Neural cell (in vitro differentiated cells): ENCODE measurements around the gene UBE3B.

Experiments
- EZH2 ChIP-seq: fragments of 200-600, 300-800 bp; shearing (Covaris generic), sonication (generic); IDR thresholded peaks from 2 replicates; pipeline ENCODE4 v1.6.1; 2014; ENCODE audit warnings: antibody characterized with exemption, low read length, borderline replicate concordance, mild to moderate bottlenecking; ENCODE audit not compliant: insufficient read depth, poor library complexity, severe bottlenecking
- MXI1 ChIP-seq: fragments of 450-650 bp; conservative IDR thresholded peaks from 2 replicates; pipeline ENCODE4 v1.6.1; 2014; ENCODE audit warnings: antibody characterized with exemption, mild to moderate bottlenecking; ENCODE audit not compliant: poor library complexity, severe bottlenecking
- RAD21 ChIP-seq: fragments of 450-650 bp; conservative IDR thresholded peaks from 2 replicates; pipeline ENCODE4 v1.6.1; 2014; ENCODE audit warnings: antibody characterized with exemption, mild to moderate bottlenecking, moderate library complexity
- SMC3 ChIP-seq: fragments of 450-650 bp; conservative IDR thresholded peaks from 2 replicates; pipeline ENCODE4 v1.6.1; 2014; ENCODE audit warnings: antibody characterized with exemption, mild to moderate bottlenecking, moderate library complexity; ENCODE audit not compliant: poor library complexity
- TF ChIP-seq, protein P1 (sequence below): fragments of 450-650 bp; IDR thresholded peaks from 2 replicates; pipeline ENCODE4 v1.5.1; 2014; ENCODE audit warnings: antibody characterized with exemption, mild to moderate bottlenecking, moderate library complexity; ENCODE audit not compliant: poor library complexity, severe bottlenecking
- TF ChIP-seq, protein P2 (sequence below): IDR thresholded peaks from 2 replicates; pipeline ENCODE4 v1.6.1; 2012; ENCODE audit warnings: borderline replicate concordance

DNA sequence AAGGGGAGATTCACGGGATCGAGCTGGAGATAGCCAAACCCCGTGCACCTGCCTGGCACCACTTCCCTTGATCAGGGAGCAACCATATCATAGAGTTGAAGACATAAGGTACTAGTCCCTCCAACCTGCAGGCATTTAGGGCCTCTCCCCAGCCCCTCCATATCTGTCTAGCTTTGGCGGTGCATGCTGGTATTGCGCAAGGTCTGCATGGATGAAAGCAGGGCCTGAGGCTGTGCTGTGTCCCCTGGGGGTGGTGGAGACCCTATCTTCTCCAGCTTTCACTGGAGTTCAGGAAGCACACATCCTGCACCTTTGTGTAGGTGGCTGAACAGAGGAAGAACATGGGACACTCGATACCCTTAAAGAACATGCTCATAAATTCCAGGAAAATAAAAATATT lies 47.2 kb upstream of the UBE3B start:
- TF ChIP-seq, protein P1, sequence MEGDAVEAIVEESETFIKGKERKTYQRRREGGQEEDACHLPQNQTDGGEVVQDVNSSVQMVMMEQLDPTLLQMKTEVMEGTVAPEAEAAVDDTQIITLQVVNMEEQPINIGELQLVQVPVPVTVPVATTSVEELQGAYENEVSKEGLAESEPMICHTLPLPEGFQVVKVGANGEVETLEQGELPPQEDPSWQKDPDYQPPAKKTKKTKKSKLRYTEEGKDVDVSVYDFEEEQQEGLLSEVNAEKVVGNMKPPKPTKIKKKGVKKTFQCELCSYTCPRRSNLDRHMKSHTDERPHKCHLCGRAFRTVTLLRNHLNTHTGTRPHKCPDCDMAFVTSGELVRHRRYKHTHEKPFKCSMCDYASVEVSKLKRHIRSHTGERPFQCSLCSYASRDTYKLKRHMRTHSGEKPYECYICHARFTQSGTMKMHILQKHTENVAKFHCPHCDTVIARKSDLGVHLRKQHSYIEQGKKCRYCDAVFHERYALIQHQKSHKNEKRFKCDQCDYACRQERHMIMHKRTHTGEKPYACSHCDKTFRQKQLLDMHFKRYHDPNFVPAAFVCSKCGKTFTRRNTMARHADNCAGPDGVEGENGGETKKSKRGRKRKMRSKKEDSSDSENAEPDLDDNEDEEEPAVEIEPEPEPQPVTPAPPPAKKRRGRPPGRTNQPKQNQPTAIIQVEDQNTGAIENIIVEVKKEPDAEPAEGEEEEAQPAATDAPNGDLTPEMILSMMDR = no peak
- TF ChIP-seq MXI1 (no peak), SMC3 (no peak), EZH2 (no peak), RAD21 (no peak)
- TF ChIP-seq, protein P2, sequence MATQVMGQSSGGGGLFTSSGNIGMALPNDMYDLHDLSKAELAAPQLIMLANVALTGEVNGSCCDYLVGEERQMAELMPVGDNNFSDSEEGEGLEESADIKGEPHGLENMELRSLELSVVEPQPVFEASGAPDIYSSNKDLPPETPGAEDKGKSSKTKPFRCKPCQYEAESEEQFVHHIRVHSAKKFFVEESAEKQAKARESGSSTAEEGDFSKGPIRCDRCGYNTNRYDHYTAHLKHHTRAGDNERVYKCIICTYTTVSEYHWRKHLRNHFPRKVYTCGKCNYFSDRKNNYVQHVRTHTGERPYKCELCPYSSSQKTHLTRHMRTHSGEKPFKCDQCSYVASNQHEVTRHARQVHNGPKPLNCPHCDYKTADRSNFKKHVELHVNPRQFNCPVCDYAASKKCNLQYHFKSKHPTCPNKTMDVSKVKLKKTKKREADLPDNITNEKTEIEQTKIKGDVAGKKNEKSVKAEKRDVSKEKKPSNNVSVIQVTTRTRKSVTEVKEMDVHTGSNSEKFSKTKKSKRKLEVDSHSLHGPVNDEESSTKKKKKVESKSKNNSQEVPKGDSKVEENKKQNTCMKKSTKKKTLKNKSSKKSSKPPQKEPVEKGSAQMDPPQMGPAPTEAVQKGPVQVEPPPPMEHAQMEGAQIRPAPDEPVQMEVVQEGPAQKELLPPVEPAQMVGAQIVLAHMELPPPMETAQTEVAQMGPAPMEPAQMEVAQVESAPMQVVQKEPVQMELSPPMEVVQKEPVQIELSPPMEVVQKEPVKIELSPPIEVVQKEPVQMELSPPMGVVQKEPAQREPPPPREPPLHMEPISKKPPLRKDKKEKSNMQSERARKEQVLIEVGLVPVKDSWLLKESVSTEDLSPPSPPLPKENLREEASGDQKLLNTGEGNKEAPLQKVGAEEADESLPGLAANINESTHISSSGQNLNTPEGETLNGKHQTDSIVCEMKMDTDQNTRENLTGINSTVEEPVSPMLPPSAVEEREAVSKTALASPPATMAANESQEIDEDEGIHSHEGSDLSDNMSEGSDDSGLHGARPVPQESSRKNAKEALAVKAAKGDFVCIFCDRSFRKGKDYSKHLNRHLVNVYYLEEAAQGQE = no peak
